Activated CD4-positive, alpha-beta T cell treated with anti-CD3 and anti-CD28 coated beads for 36 hours (primary cell): Measurements from ENCODE around the gene LRRC17. TPM values are rescaled to one million over a fixed set of nuclear protein-coding genes. Genes with fewer than 3 reads are reported as not detected.

Source experiments
- ATAC-seq: fragments of 200-7000 bp; cut with Tn5 transposase; one replicate; pipeline ENCODE4 v1.10.0; 2021; ENCODE audit warnings: mild to moderate bottlenecking, moderate library complexity
- CTCF ChIA-PET: fragments of 350-600 bp; sonication (Branson Sonifier 250); formaldehyde crosslinking; loops from one replicate; lab custom pipeline; 2021; ENCODE audit warnings: antibody characterized with exemption; lab: Charles Lee
- POLR2A ChIA-PET: fragments of 350-600 bp; sonication (Branson Sonifier 250); formaldehyde crosslinking; loops from one replicate; lab custom pipeline; 2021; ENCODE audit warnings: antibody characterized with exemption, inconsistent platforms; lab: Charles Lee
- DNase-seq: peaks from one replicate; pipeline ENCODE4 v3.0.0-alpha.2; 2020
- H3K27ac Mint-ChIP-seq: one replicate; pipeline ENCODE4 v1.8.0; 2021; ENCODE audit warnings: mixed read lengths
- H3K27me3 Mint-ChIP-seq: one replicate; pipeline ENCODE4 v1.8.0; 2021; ENCODE audit warnings: mixed read lengths
- H3K36me3 Mint-ChIP-seq: one replicate; pipeline ENCODE4 v1.8.0; 2021; ENCODE audit warnings: low read depth, mixed read lengths
- H3K4me1 Mint-ChIP-seq: one replicate; pipeline ENCODE4 v1.8.0; 2021; ENCODE audit warnings: mixed read lengths
- H3K4me3 Mint-ChIP-seq: one replicate; pipeline ENCODE4 v1.8.0; 2021; ENCODE audit warnings: mild to moderate bottlenecking, moderate library complexity, mixed read lengths
- H3K9me3 Mint-ChIP-seq: one replicate; pipeline ENCODE4 v1.8.0; 2021; ENCODE audit warnings: low read depth, mixed read lengths
- intact Hi-C, 2 experiments: fragments of 100-400 bp; cut with DNase I in 1 of 2; cut with micrococcal nuclease in 1 of 2; formaldehyde crosslinking; loops; one replicate each; pipeline versions ENCODE4 v1.14.2 to v1.15.1; 2022 to 2024; cut with DNase I, micrococcal nuclease
- total RNA-seq, 2 experiments: library from RNA; stranded (reverse); gene quantifications; one replicate each; pipeline ENCODE4 v1.2.3, GENCODE V29; 2021

Gene LRRC17
- total RNA-seq, 2 experiments from 2014 or later, result 0.21 to 0.25 TPM

DNA sequence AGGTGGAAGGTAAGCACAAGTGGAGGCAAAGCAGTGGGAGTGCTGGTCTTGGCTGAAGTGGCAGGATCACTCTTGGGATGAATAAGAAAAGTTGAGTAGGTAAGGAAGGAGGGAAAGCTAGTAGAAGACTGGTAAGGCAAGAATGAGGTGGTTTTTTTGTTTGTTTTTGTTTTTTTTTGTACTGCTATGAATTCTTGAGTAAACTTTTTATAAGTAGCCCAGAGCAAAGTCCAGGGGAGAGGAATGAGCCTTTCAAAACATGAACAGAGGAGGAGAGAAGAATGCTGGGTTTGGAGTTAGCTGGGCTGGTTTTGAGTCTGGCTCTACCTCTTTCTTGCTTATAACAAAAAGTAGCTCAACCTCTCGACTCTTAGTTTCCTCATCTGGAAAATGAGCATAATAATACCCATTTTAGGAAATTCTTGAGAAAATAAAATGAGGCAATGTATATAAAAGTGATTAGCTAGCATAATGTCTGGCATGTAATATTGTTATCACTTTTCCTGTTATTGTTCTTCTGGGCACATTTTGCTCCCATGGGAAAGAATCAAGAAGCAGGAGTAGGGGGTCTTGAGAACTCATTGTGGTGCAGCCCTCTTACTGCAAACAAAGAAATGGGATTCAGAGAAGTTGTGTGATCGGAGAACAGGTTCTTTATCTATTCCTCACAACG is 24.1 kb upstream of the LRRC17 start:
- CTCF ChIA-PET, result interaction anchor here (0.8 kb wide), 1 partner anchor 15 kb away, joined by 3 read pairs; no protein-coding TSS in a partner anchor
- H3K36me3 Mint-ChIP-seq, result no peaks in the 10 kb centered on the region
- no peaks in the 10 kb centered on the region for H3K4me1 Mint-ChIP-seq
- intact Hi-C loops, result no loop called here
- H3K27ac Mint-ChIP-seq, result no peak overlapping the region
- H3K4me3 Mint-ChIP-seq, result no peak overlapping the region
- DNase-seq, result no peak
- ATAC-seq, result no peak
- H3K27me3 Mint-ChIP-seq, result no peaks in the 10 kb centered on the region
- POLR2A ChIA-PET, result no interaction called here
- H3K9me3 Mint-ChIP-seq, result no peaks in the 10 kb centered on the region

DNA sequence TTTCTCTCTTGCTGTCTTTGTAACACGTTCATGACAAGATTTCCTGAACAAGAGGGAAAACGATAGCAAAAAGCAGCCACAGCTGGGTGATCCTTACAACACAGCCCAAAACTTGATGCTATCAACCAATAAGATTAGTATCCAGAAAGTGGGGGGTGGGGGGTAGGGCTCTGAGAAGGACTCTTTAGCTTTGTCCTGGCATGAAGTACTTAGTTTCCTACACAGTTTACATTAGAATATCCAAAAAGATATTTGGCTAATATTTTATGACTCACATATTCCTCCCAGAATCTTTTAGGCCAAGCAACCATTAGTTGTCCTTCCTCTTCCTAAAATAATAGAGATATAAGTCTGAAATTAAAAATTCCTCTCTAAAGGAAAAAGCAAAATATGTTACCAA is 22.9 kb upstream of the LRRC17 start:
- H3K27me3 Mint-ChIP-seq, result no peaks in the 10 kb centered on the region

DNA sequence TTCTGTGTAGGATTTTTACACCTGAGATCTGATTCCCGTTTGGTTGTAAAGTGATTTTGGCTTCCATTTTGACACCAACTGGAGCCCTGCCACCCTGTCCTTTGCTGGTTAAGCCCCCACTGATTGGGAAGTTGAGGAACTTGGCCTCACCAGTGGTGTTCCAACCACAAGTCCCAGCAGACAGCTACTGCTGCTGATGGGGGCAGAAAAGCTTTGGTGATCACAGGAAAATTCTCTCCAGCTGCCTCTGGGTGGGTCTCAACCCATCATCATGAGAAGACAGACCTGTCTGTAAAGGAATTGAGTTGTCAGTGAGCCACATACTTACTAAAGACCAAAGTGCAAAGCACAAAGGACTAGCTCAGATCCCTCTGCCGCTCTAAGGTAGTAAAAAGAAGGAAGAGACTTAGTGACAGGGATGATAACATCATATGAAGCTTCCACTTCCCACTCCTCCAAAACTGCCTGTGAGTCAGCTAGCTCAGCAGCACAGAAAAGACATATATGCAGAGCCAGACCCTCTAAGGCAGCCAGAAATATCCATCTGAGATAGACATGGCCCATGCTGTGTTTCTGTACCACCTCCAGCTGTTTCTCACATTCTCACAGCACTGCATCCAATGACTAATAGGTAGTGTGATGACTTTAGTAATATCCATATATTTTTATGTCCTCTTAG is 22.4 kb upstream of the LRRC17 start:
- Mint-ChIP-seq H3K4me1 (no peaks in the 10 kb centered on the region), H3K27ac (no peak overlapping the region), H3K4me3 (no peak overlapping the region), H3K9me3 (no peaks in the 10 kb centered on the region), H3K36me3 (no peaks in the 10 kb centered on the region), H3K27me3 (no peaks in the 10 kb centered on the region)
- no peak for DNase-seq
- intact Hi-C loops, result no loop called here
- POLR2A ChIA-PET, result no interaction called here
- no peak for ATAC-seq
- CTCF ChIA-PET, result no interaction called here

More for the DNA sequence above, 22.9 kb upstream of the LRRC17 start:
- POLR2A ChIA-PET, result no interaction called here
- CTCF ChIA-PET, result no interaction called here
- Mint-ChIP-seq H3K36me3 (no peaks in the 10 kb centered on the region), H3K4me1 (no peaks in the 10 kb centered on the region), H3K4me3 (no peak overlapping the region), H3K27ac (no peak overlapping the region), H3K9me3 (no peaks in the 10 kb centered on the region)
- no peak for ATAC-seq
- no peak for DNase-seq
- intact Hi-C loops, result no loop called here

DNA sequence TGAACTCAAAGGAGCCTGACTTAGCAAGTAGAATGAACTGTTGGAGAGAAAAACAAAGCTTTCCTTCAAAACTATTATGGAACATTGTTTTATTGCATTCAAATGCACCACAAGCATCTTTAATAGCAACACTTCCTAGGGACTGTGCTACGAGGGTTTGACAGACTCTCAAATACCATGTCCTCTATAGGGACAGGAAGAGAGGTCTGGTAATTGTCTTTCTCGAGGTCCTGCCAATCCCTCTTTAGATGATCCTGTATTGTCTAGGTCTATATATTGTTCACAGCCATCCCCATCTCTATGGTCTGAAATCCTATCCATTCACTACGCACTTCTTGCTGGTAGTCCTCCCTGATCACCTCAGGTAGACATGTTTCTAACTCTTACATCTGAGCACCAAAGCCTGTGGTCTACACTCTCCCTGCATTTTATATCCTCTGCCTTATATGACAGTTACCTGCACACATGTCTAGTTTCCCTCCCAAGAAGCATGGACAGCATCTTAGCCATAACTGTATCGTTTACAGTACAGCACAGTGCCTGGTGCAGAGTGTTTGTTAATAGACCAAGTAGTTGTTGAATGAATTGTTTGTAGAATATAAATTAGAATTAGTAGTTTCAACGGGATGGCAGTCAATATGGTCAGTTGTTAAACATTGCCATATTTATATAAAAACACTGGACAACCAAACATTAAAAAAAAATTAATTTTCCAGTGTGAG is 21.7 kb upstream of the LRRC17 start:
- Mint-ChIP-seq H3K27me3 (no peaks in the 10 kb centered on the region), H3K27ac (no peak overlapping the region), H3K9me3 (no peaks in the 10 kb centered on the region), H3K36me3 (no peaks in the 10 kb centered on the region), H3K4me3 (no peak overlapping the region), H3K4me1 (no peaks in the 10 kb centered on the region)
- ChIA-PET POLR2A (no interaction called here), CTCF (interaction anchor here (1.0 kb wide), 1 partner anchor 13 kb away, joined by 3 read pairs; no protein-coding TSS in a partner anchor)
- DNase-seq (no peak), ATAC-seq (no peak)
- intact Hi-C loops, result no loop called here

DNA sequence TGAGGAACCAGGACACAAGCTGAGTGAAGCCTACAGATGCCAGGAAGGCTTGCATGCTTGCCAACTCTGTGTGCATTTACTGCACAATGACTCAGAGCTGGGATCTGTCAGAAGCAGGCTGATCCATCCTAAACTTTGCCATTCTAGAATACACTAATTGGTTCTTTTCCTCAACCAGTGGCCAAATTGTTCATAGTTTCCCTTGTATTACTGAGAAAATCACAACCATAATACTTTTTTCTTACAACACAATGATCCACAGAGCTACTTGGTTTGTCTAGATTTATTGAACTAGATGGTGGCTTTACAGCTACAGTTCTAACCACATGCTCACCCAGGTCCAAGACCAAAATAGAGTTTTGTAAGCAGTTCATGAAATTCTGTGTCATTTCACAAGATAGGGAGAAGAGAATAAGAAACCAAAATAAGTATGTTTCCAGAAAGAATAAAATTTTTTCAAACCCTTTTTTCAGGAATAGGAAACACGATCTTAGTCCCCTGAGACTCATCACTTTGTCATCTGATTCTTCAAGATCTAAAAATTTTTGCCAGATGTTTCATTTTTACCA is 21.0 kb upstream of the LRRC17 start:
- Mint-ChIP-seq H3K4me1 (no peaks in the 10 kb centered on the region), H3K36me3 (no peaks in the 10 kb centered on the region), H3K27ac (no peak overlapping the region), H3K4me3 (no peak overlapping the region), H3K9me3 (no peaks in the 10 kb centered on the region), H3K27me3 (no peaks in the 10 kb centered on the region)
- intact Hi-C loops, result no loop called here
- ChIA-PET POLR2A (no interaction called here), CTCF (interaction anchor here (0.7 to 1.0 kb wide), 2 partner anchors 12 to 77 kb away, joined by 3 to 4 read pairs; no protein-coding TSS in a partner anchor)
- DNase-seq (no peak), ATAC-seq (no peak)

DNA sequence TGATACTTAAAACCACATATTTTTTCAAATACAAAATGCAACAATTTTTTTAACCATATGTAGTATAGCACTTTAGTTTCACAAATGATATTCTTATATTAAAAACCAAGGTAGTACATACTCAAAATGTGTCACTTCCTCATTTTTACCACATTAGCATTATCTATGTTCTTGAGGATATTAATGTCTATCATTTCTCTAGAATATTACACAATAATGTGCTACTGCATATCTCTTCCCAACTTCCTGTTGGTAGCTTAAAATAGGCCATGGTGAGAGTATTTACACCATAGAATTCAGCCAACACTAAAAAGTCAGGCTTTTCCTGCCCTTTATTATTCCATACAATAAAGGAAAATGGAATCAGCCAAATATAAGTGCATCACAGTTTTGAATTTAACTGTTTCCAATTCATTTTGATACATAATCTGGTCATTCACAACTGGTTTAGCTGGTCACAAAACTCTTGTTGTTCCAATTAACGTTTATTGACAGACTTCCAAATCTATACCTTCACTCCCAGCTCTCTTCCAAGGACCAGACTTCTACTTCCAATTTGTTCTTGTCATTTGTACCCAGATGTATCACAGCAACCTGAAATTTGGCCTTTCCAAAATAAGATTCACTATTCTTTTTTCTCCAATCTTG is 20.0 kb upstream of the LRRC17 start:
- no peak for ATAC-seq
- H3K27ac Mint-ChIP-seq, result no peak overlapping the region
- H3K9me3 Mint-ChIP-seq, result no peaks in the 10 kb centered on the region
- no peaks in the 10 kb centered on the region for H3K36me3 Mint-ChIP-seq
- ChIA-PET CTCF (interaction anchor here (0.7 kb wide), 1 partner anchor 78 kb away, joined by 4 read pairs; no protein-coding TSS in a partner anchor), POLR2A (no interaction called here)
- H3K4me3 Mint-ChIP-seq, result no peak overlapping the region
- intact Hi-C loops, result no loop called here
- DNase-seq, result no peak
- H3K27me3 Mint-ChIP-seq, result no peaks in the 10 kb centered on the region
- H3K4me1 Mint-ChIP-seq, result no peaks in the 10 kb centered on the region

DNA sequence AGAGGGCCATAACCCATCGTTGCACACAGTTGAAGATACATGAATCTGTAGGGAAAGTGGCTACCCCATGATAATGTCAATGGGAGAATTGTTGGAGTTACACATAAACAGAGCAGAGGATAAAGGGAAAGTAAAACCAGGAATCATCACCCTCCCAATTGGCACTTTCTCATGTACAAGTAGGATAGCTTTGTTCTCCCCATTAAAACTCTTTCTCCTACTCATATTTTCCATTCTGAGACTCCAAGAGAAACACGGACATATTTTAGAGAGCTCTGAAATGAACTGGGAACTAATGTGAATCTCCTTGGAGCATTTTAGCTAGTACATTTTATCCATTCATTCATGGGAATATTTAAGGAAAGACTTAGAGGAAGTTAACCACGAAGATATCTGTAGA is 17.2 kb upstream of the LRRC17 start:
- Mint-ChIP-seq H3K9me3 (no peaks in the 10 kb centered on the region), H3K27ac (no peak overlapping the region), H3K36me3 (no peaks in the 10 kb centered on the region), H3K4me1 (no peaks in the 10 kb centered on the region), H3K4me3 (no peak overlapping the region), H3K27me3 (no peaks in the 10 kb centered on the region)
- ChIA-PET CTCF (no interaction called here), POLR2A (no interaction called here)
- DNase-seq (no peak), ATAC-seq (no peak)
- intact Hi-C loops, result no loop called here

DNA sequence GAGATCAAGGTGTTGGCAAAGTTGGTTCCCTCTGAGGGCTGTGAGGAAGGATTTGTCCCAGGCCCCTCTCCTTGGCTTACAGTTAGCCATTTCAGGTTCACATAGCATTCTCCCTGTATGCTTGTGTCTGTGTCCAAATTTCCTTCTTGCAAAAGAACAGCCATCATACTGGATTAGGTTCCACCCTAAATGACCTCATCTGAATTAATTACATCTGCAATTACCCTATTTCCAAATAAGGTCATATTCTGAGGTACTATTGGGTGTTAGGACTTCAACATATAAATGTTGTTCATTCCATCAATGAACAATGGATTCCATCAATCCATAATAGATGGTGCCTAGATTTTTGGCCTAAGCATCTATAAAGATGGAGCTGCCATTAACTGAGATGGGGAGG is 16.2 kb upstream of the LRRC17 start:
- H3K27ac Mint-ChIP-seq, result no peak overlapping the region

DNA sequence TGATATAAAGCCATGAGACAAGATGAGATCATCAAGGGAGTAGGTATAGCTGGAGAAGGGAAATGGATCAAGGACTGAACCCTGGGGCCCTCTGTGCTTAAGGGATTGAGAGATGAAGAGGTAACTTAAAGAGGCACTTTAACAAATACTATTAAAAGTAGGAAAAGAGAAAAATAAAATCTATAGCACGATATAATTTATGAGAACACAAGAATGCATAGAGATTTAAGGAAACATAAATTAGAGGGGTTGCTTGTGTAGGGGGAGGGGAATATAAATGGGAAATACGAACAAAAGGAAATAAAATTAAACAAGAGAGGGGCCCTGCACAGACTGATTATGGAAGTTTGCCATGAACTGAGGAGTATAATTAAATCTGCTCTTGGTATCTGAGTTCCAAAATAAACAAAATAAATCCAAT is 15.6 kb upstream of the LRRC17 start:
- POLR2A ChIA-PET, result no interaction called here
- H3K36me3 Mint-ChIP-seq, result no peaks in the 10 kb centered on the region
- no peaks in the 10 kb centered on the region for H3K4me1 Mint-ChIP-seq
- H3K27me3 Mint-ChIP-seq, result no peaks in the 10 kb centered on the region
- CTCF ChIA-PET, result no interaction called here
- no peak overlapping the region for H3K27ac Mint-ChIP-seq
- no peaks in the 10 kb centered on the region for H3K9me3 Mint-ChIP-seq
- ATAC-seq, result no peak
- no peak for DNase-seq
- intact Hi-C loops, result no loop called here
- H3K4me3 Mint-ChIP-seq, result no peak overlapping the region

More for the DNA sequence above, 16.2 kb upstream of the LRRC17 start:
- POLR2A ChIA-PET, result no interaction called here
- CTCF ChIA-PET, result interaction anchor here (0.6 kb wide), 1 partner anchor 81 kb away, joined by 3 read pairs; no protein-coding TSS in a partner anchor
- ATAC-seq (no peak), DNase-seq (no peak)
- Mint-ChIP-seq H3K4me3 (no peak overlapping the region), H3K27me3 (no peaks in the 10 kb centered on the region), H3K4me1 (no peaks in the 10 kb centered on the region), H3K9me3 (no peaks in the 10 kb centered on the region), H3K36me3 (no peaks in the 10 kb centered on the region)
- intact Hi-C loops, result no loop called here

DNA sequence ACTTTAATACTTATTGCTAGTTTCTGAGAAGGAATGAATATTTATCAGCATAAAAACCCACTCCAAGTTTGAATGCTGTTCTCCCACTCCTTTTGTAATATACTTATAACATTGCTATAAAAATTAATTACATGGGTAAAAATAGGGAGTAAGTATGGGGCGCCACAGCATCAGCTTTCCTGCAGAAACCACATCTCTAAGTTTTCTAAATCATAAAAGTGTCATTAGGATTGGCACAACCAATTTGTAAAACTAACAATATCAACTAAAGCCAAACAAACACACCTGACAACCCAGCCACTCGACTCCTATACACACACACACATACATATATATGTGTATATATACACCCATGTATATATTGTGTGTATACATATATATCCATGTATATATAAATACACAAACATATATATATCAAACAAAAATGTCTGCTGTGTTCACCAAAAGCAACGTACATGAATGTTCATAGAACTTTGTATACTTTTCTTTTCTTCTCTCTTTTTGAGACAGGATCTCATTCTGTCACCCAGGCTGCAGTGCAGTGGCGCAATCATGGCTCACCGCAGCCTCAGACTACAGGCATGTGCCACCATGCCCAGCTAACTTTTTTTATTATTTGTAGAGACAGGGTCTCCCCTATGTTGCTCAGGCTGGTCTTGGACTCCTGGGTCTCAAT is 14.8 kb upstream of the LRRC17 start:
- ATAC-seq, result no peak
- intact Hi-C loops, result no loop called here
- no peaks in the 10 kb centered on the region for H3K27me3 Mint-ChIP-seq
- no peak for DNase-seq
- no peaks in the 10 kb centered on the region for H3K4me1 Mint-ChIP-seq
- no peaks in the 10 kb centered on the region for H3K9me3 Mint-ChIP-seq
- no peak overlapping the region for H3K27ac Mint-ChIP-seq
- no peak overlapping the region for H3K4me3 Mint-ChIP-seq
- ChIA-PET CTCF (no interaction called here), POLR2A (no interaction called here)
- H3K36me3 Mint-ChIP-seq, result no peaks in the 10 kb centered on the region

DNA sequence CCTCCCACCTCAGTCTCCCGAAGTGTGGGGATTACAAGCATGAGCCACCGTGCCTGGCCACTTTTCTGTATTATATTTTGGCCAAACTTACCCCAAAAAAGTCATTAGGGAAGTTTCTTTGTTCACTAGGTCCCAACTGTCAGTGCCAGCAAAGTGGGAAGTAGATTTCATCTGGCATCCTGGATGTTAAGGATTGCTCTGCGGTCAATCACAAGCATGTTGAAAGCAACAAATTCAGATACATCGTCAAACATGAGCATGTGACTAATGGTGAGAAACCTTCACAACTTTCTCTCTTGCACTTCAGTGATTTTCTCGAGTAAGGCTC is 14.3 kb upstream of the LRRC17 start:
- intact Hi-C loops, result no loop called here
- Mint-ChIP-seq H3K27me3 (no peaks in the 10 kb centered on the region), H3K9me3 (no peaks in the 10 kb centered on the region), H3K4me3 (no peak overlapping the region), H3K27ac (no peak overlapping the region), H3K4me1 (no peaks in the 10 kb centered on the region), H3K36me3 (no peaks in the 10 kb centered on the region)
- no peak for ATAC-seq
- CTCF ChIA-PET, result no interaction called here
- POLR2A ChIA-PET, result no interaction called here
- DNase-seq, result no peak
